Dermis microvascular lymphatic vessel endothelial cell (primary cell): ENCODE data around the gene ACSBG1. TPM values are rescaled to one million over a fixed set of nuclear protein-coding genes. Genes with fewer than 3 reads are reported as not detected.
A peak's percentile ranks its signal among the peaks of the same experiment; 100 is the strongest.
"Not testable (repeated sequence)": the region's sequence is repeated elsewhere in the genome, so short reads cannot be mapped to it uniquely, and the experiment has no call there.

Source experiments
- DNase-seq, 2 donors: peaks; one replicate each; pipeline versions ENCODE4 v3.0.0 to v3.0.0-alpha.2; 2010; ENCODE audit warnings: low read depth in 2 of 2
- total RNA-seq: library from RNA; depleted of rRNA; stranded (reverse); fragments of >200 nt; gene quantifications from 2 replicates; pipeline ENCODE4 v1.2.1, GENCODE V29; 2014

The ACSBG1 gene
- total RNA-seq, 1 donor from 2014 or later = not detected

DNA sequence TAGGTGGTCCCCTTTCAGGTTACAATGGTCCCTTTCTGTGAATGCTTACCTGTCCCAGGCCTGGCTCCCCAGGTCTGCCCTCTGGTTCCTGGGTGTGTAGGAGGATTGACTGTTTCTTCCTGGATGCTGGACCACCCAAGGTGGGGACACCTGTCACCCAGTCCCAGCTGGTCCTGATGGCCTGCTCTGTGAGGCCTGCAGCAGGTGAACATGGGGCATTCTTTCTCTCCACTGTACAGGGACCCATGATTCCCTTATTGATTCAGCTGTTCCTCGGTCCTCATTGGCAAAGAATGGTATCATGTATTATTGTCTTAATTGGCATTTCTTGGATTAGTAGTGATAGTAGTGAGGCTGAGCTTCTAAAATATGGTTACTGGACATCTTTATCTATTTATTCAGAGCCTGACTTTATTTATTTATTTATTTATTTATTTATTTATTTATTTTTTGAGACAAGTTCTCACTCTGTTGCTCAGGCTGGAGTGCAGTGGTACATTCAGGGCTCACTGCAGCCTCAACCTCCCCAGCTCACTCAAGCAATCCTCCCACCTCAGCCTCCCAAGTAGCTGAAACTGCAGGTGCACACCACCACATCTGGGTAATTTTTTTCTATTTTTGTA is 21.2 kb upstream of the ACSBG1 start:
- no peak for DNase-seq

DNA sequence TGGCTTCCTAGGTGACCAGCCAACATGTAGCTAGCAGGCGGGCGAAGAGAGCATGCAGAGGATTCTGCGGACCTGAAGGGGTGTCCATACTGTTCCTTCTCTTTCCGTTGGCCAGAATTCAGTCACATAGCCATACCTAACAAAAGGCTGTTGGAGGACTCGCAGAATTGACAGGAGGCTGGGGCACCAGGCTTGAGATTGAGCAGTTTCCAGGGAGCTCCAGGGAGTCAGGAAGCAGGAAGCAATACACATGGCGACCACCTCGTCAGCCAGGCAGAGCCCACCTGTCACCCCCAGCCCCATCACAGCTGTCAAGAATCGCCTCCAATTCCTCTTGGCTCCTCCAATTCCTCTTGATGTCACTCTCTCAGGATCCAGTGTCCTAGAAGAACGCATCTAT is 16.8 kb upstream of the ACSBG1 start:
- DNase-seq = no peak

DNA sequence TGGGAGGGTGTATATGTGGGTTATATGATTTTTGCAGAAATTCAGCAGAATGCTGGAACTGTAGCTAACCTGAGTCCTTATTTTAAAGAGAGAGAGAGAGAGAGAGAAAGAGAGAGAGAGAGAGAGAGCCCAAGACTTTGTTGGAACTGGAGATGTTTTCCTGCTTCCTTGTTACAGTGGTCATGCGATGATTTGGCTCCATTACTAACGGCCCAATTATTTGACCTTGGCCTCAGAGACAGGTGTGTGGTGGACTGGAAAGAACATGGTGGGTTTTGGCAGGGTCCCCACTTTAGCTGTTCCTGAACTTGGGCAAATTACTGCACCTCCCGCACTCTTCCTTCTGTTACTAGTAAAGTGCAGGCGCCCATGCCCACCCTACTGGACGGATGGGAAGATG is 14.8 kb upstream of the ACSBG1 start:
- no peak for DNase-seq

DNA sequence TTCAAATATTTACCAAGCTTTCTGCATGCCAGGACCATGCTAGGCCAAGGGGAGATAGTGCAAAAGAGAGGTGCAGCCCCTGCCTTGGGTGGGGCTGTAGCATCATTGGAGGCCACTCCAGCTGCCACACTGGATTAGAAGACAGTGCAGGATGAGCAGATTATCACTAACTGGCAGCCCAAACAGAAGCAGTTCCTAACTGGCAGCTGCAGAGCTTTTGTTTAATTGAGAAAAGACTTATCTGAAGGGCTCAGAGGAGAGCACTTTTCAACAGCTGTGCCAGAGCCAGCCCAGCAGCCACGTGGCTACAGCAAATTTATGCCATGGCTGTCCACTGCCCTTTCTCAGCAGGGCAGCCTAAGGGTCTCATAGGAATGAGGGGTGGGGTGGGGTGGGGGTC is 13.5 kb upstream of the ACSBG1 start:
- no peak for DNase-seq

DNA sequence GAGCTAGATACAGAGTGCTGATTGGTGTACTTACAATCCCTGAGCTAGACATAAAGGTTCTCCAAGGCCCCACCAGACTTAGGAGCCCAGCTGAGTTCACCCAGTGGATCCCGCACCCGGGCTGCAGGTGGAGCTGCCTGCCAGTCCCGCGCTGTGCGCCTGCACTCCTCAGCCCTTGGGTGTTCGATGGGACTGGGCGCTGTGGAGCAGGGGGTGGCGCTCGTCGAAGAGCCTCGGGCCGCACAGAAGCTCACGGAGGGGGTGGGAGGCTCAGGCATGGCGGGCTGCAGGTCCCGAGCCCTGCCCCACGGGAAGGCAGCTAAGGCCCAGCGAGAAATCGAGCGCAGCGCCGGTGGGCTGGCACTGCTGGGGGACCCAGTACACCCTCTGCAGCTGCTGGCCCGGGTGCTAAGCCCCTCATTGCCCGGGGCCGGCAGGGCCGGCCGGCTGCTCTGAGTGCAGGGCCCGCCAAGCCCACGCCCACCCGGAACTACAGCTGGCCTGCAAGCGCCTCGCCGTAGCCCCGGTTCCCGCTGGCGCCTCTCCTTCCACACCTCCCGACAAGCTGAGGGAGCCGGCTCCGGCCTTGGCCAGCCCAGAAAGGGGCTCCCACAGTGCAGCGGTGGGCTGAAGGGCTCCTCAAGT is 11.7 kb upstream of the ACSBG1 start:
- not testable (repeated sequence) for DNase-seq

DNA sequence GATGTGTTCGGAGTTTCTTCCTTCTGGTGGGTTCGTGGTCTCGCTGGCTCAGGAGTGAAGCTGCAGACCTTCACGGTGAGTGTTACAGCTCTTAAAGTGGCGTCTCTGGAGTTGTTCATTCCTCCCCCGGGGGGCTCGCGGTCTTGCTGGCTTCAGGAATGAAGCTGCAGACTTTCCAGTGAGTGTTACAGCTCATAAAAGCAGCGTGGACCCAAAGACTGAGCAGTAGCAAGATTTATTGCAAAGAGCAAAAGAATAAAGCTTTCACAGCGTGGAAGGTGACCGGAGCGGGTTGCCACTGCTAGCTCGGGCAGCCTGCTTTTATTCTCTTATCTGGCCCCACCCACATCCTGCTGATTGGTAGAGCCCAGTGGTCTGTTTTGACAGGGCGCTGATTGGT is 11.0 kb upstream of the ACSBG1 start:
- DNase-seq = not testable (repeated sequence)

- no peak for DNase-seq
These were observed 10.5 kb upstream of the ACSBG1 start for GRCh38 chr15:78244893-78245292.

DNA sequence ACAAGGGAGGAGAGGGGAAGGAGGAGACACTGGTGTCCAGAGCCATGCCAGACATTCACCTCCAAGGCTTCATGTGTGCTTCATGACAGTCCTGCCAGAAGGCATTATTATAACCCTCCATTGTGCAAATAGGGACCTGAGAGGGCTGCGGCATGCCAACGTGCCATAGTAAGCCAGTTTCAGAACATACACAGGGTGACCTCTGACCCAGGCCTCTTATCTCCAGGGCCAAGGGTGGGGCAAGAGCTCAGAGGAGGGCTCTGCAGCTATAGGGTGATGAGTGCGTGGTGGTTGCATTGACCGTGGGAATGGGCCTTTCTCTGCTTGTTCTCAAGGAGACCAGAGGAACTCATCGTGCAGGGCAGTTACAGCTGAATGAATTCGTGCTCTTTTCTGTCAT is 9.7 kb upstream of the ACSBG1 start:
- no peak for DNase-seq

DNA sequence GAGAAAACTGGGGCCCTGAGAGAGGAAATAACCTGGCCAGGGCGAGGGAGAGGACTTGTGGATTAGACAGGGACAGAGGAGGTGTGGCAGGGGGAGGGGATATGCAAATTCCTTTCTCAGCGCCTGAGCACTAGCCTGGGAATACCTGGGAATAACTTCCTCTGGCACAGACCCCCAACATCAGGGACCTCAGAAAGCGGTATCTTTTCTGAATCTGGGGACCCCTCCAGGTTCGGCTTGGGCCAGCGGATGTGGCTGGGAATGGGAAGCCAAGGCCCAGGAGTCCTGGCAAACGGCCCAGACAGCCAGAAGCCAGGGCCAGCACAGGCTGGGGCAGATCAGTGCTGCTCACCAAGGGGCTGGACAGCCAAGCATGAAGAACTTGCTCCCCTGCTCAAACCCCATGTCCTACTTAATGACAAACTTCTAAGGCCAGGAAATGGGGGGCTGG is 9.2 kb upstream of the ACSBG1 start:
- peak in 1 of 2 donors; percentile 49 for DNase-seq

- DNase-seq = no peak
These were observed 8.7 kb upstream of the ACSBG1 start for GRCh38 chr15:78243058-78243457.

GRCh38 chr15:78242128-78242527 is 7.8 kb upstream of the ACSBG1 start:
- peak in 1 of 2 donors; percentile 13 for DNase-seq

GRCh38 chr15:78241017-78241416 is 6.7 kb upstream of the ACSBG1 start:
- DNase-seq = peak; percentile 41 to 69

GRCh38 chr15:78239811-78240210 is 5.4 kb upstream of the ACSBG1 start:
- DNase-seq = no peak

GRCh38 chr15:78237146-78237545 is 2.8 kb upstream of the ACSBG1 start:
- no peak for DNase-seq

DNA sequence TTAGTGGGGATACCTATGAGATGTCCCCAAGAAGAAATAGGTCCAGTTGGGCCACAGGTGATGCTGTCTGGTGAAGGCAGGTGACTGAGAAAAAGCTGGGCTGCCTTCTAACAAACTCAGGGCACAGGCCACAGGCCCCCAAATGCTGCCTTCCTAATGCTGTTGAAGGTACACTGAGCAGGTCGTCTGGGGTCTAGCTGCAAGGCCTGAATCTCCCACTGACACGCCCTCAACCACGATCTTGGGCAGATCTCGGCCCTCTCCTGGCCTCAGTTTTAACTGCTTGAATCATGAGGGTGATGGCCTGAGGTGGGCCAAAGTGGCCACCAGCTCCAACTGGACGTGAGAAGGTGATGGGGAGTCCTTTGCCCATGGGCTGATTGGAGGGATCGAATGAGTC is 2.1 kb upstream of the ACSBG1 start:
- no peak for DNase-seq

DNA sequence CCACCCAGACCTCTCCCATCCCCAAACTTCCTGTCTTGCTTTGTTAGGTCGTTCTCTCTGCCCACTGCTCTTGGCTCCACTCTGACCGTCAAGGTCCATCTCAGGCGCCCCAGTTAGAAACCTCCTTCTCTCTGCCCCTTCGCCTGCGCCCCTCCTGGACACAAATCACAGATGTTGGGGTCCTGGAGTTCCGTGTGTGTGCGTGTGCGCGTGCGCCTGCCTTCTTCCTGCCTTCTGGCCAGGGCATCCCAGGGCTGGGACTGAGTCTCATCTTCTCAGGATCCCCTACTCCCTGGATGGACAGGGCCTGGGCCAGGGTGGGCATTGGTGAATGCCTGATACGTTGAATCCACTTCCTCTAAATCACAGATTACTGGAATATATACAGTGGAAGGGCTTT is 869 bp downstream of the ACSBG1 start:
- DNase-seq = no peak

GRCh38 chr15:78232951-78233350 is 1.4 kb downstream of the ACSBG1 start:
- no peak for DNase-seq

- DNase-seq = no peak
These were observed 4.6 kb downstream of the ACSBG1 start for GRCh38 chr15:78229431-78230406.

GRCh38 chr15:78228356-78228996 is 5.9 kb downstream of the ACSBG1 start:
- DNase-seq = no peak

DNA sequence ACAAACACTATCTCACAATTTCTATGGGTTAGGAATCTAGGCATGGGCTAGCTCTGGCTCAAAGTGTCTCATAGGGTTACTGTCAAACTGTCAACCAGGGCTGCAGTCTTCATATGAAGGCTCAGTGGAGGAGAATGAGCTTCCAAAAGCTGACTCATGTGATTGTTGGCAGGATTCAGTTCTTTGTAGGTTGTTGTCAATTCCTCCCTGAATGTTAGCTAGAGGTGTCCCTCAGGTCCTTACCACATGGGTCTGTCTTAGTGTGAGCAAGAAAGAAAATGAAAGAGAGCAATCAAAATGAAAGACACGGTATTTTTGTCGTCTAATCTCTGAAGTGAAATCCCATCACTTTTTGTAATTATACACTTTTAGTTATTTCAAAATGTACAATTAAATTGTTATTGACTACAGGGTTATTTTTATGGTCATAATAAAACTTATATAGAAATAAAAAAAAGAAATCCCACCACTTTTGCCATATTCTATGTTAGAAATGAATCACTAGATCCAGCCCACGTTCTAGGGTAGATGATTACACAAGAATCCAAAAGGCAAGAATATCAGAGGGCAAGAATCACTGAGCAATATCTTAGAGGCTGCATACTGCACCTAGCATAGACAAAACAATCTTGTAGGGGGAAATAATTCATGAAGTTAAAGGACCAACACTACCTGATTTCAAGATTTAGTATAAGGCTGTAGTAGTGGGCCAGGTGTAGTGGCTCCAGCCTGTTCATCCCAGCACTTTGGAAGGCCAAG is 8.4 kb downstream of the ACSBG1 start:
- no peak for DNase-seq

DNA sequence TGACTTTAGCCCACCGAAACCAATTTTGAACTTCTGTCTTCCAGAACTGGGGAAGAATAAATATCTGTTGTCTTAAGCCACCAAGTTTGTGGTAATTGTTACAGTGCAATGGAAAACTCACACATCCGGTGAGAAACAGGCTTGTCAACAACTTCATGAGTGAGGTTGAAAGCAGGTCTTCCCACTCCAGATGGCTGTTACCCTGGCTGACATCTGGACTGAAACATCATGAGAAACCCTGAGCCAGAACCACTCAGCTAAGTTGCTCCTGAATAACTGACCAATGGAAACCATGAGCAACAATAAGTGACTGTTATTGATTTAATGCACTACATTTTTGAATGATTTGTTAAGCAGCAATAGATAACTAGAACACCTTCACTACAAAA is 10.3 kb downstream of the ACSBG1 start:
- no peak for DNase-seq
